Endothelial cell of umbilical vein (primary cell): Measurements from ENCODE around the gene STOM.

Source experiments
- CTCF ChIP-seq, 2 donors: IDR thresholded peaks; 1 replicate in 1 of 2; 2 replicates in 1 of 2; pipeline ENCODE4 v1.5.1; 2011; ENCODE audit warnings: low read length in 2 of 2, mild to moderate bottlenecking in 2 of 2, moderate library complexity in 2 of 2, control low read depth in 1 of 2, inconsistent platforms in 1 of 2, low read depth in 1 of 2; ENCODE audit not compliant: insufficient read depth in 1 of 2; ENCODE audit errors: extremely low read depth in 1 of 2
- EZH2 ChIP-seq: IDR thresholded peaks from 2 replicates; pipeline ENCODE4 v1.6.1; 2012; ENCODE audit warnings: borderline replicate concordance, low read depth, mild to moderate bottlenecking, moderate library complexity, low read length, inconsistent platforms; ENCODE audit not compliant: severe bottlenecking
- MAX ChIP-seq: IDR thresholded peaks from 2 replicates; pipeline ENCODE4 v1.6.1; 2011; ENCODE audit not compliant: insufficient read depth, insufficient read length
- MYC ChIP-seq: IDR thresholded peaks from one replicate; pipeline ENCODE4 v1.6.1; 2011; ENCODE audit warnings: mild to moderate bottlenecking, low read depth, low read length
- POLR2AphosphoS5 ChIP-seq: IDR thresholded peaks from 2 replicates; pipeline ENCODE4 v1.6.1; 2012; ENCODE audit warnings: low read depth, mild to moderate bottlenecking, control low read depth, low read length, moderate library complexity; ENCODE audit not compliant: insufficient read depth

- no peak for TF ChIP-seq POLR2AphosphoS5
- no peak for TF ChIP-seq CTCF (IDR thresholded peaks at IDR 0.05; ENCODE audit: extremely low read depth in 1 of 2, insufficient read depth in 1 of 2, low read depth in 1 of 2, low read length in 2 of 2)
- no peak for TF ChIP-seq EZH2
- no peak for TF ChIP-seq MYC
- no peak for TF ChIP-seq MAX
Measured at GRCh38 chr9:121312169-121312568, 57.9 kb downstream of the STOM start.
